Hepatocyte (in vitro differentiated cells): Measurements from ENCODE around the gene HMMR. TPM values are rescaled to one million over a fixed set of nuclear protein-coding genes. Genes with fewer than 3 reads are reported as not detected.

Source experiments
- DNase-seq: peaks from one replicate; pipeline ENCODE4 v3.0.0-alpha.2; 2016; ENCODE audit warnings: low spot score
- H2AFZ ChIP-seq: fragments of 200-600 bp; sonication (generic); 2 replicates; pipeline ENCODE4 v1.6.0; 2016; ENCODE audit warnings: antibody characterized with exemption, mild to moderate bottlenecking
- H3K27ac ChIP-seq: fragments of 200-600 bp; sonication (generic); 2 replicates; pipeline ENCODE4 v1.5.1; 2016; ENCODE audit warnings: mild to moderate bottlenecking
- H3K27me3 ChIP-seq: fragments of 200-600 bp; sonication (generic); 2 replicates; pipeline ENCODE4 v1.6.1; 2016
- H3K36me3 ChIP-seq: fragments of 200-600 bp; sonication (generic); replicated peaks from 2 replicates; pipeline ENCODE4 v1.5.1; 2016; ENCODE audit warnings: low read depth; ENCODE audit not compliant: insufficient read depth
- H3K4me1 ChIP-seq: fragments of 200-600 bp; sonication (generic); 2 replicates; pipeline ENCODE4 v1.5.1; 2016; ENCODE audit warnings: mild to moderate bottlenecking, moderate library complexity; ENCODE audit not compliant: insufficient read depth
- H3K4me2 ChIP-seq: fragments of 200-600 bp; sonication (generic); 2 replicates; pipeline ENCODE4 v1.6.0; 2016
- H3K4me3 ChIP-seq: fragments of 200-600 bp; sonication (generic); 2 replicates; pipeline ENCODE4 v1.5.1; 2016; ENCODE audit warnings: mild to moderate bottlenecking
- H3K79me2 ChIP-seq: fragments of 200-600 bp; sonication (generic); 2 replicates; pipeline ENCODE4 v1.6.0; 2017; ENCODE audit warnings: mild to moderate bottlenecking
- H3K9me2 ChIP-seq: fragments of 200-600 bp; sonication (generic); replicated peaks from 2 replicates; pipeline ENCODE4 v1.6.0; 2017; ENCODE audit warnings: mild to moderate bottlenecking; ENCODE audit not compliant: insufficient read depth
- H3K9me3 ChIP-seq: fragments of 200-600 bp; sonication (generic); 2 replicates; pipeline ENCODE4 v1.5.1; 2016; ENCODE audit warnings: low read depth, mild to moderate bottlenecking
- H4K20me1 ChIP-seq: fragments of 200-600 bp; sonication (generic); 2 replicates; pipeline ENCODE4 v1.6.0; 2016; ENCODE audit warnings: mild to moderate bottlenecking; ENCODE audit not compliant: insufficient read depth, poor library complexity, severe bottlenecking
- EZH2 ChIP-seq: fragments of 200-600 bp; sonication (generic); IDR thresholded peaks from 2 replicates; pipeline ENCODE4 v1.6.1; 2016; ENCODE audit warnings: antibody characterized with exemption, mild to moderate bottlenecking, borderline replicate concordance
- EZH2phosphoT487 ChIP-seq: fragments of 200-600 bp; sonication (generic); IDR thresholded peaks from one replicate; pipeline ENCODE4 v1.6.1; 2018; ENCODE audit warnings: antibody characterized with exemption, mild to moderate bottlenecking, low read depth, moderate library complexity; ENCODE audit not compliant: unreplicated experiment, severe bottlenecking
- WGBS: methylation state at CpG from one replicate; pipeline ENCODE4 v1.1.6; 2016; ENCODE audit warnings: low lambda C conversion rate; ENCODE audit errors: missing lambda C conversion rate; 5-methylcytosine and 5-hydroxymethylcytosine counted together
- polyA plus RNA-seq: library from polyadenylated mRNA; unstranded; fragments of >200 nt; fragmentation: Nextera tagmentation; extraction: Ambion mirVana; gene quantifications from 2 replicates; pipeline ENCODE4 v1.2.1, GENCODE V29; 2016
- total RNA-seq: library from RNA; depleted of rRNA; stranded (reverse); fragments of >200 nt; gene quantifications from 2 replicates; pipeline ENCODE4 v1.2.3, GENCODE V29; 2014
- TF ChIP-seq, protein P1 (sequence below): fragments of 200-600 bp; sonication (generic); IDR thresholded peaks from 2 replicates; pipeline ENCODE4 v1.5.1; 2016; ENCODE audit warnings: antibody characterized with exemption, mild to moderate bottlenecking; ENCODE audit not compliant: poor library complexity

The HMMR gene
- total and polyA plus RNA-seq, 2 experiments from 2014 or later = 5.7 to 9.8 TPM

DNA sequence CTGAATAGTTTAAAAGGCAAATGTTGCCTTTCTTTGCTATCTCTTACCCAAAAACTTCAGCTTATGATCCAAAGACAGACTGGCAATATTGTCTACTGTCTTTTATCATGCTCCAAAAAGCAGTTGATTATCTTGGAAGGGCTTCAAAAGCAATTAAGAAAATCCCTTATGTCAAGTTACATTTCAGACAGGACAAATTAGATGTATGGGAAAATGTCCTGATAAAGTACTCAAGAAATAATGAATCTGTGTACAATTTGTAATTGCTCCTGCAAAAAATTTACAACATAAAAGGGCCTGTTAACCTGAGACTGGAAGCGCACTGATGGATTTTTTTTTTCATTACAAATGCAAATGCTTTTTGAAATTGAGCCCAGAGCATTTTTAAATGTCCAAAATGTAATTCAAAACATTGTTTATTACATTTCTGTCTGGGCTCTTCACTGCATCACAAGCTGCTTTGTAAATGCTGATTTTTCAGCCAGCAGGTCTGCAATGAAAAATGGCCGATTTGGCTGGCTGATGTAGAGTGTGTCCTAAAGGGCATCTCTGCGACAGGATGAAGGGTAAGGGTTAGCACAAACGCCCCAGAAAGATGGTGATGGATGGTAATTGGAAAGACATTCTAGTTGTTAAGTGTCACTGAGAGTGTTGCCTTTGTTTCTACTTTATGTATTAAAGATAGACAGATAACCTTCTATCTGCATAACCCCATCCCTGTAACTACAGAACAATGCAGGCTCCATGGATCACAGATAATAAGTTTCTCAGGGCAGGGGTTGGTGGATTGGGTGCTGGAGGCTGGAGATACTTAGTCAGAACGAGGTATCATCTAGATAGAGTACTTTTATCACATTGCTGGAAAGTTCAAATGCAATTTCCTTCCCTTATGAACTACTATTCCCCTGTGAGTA lies 72.0 kb downstream of the HMMR start:
- Histone ChIP-seq H3K27me3 (no peaks in the 10 kb centered on the region), H2AFZ (no peak overlapping the region), H3K4me3 (no peak overlapping the region), H3K27ac (no peak overlapping the region), H4K20me1 (no peaks in the 10 kb centered on the region), H3K4me2 (peak overlapping the region; percentile 21), H3K9me2 (no peaks in the 10 kb centered on the region), H3K4me1 (peaks cover 11% of the 10 kb centered on the region), H3K9me3 (no peaks in the 10 kb centered on the region), H3K79me2 (no peaks in the 10 kb centered on the region), H3K36me3 (no peaks in the 10 kb centered on the region)
- whole genome bisulfite sequencing = 44% methylated on average over 5 of the region's 5 CpGs
- TF ChIP-seq EZH2 (no peak), EZH2phosphoT487 (no peak)
- TF ChIP-seq, protein P1, sequence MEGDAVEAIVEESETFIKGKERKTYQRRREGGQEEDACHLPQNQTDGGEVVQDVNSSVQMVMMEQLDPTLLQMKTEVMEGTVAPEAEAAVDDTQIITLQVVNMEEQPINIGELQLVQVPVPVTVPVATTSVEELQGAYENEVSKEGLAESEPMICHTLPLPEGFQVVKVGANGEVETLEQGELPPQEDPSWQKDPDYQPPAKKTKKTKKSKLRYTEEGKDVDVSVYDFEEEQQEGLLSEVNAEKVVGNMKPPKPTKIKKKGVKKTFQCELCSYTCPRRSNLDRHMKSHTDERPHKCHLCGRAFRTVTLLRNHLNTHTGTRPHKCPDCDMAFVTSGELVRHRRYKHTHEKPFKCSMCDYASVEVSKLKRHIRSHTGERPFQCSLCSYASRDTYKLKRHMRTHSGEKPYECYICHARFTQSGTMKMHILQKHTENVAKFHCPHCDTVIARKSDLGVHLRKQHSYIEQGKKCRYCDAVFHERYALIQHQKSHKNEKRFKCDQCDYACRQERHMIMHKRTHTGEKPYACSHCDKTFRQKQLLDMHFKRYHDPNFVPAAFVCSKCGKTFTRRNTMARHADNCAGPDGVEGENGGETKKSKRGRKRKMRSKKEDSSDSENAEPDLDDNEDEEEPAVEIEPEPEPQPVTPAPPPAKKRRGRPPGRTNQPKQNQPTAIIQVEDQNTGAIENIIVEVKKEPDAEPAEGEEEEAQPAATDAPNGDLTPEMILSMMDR = no peak
- no peak for DNase-seq

DNA sequence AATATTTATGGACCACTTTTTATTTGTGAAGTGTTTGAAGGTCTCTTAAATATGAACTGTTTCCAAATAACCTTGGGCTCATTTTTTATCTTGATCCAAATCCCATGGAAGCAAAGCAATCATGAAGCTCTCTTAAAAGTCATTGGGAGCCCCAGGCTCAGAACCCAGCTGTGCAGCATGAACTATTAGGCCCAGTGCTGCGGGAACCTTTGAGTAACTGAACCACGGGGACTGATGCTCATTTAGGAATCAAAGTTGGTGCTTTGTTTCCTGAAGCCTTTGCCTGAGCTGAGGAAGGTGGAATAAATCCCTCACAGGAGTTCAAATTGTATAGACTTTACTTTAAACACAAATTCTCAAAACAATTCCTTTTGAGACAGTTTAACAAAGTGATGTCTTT lies 72.8 kb downstream of the HMMR start:
- peak overlapping the region; percentile 13 for H3K4me2 ChIP-seq
- WGBS = 42% methylated on average over 2 of the region's 2 CpGs
- no peaks in the 10 kb centered on the region for H3K9me3 ChIP-seq
- H3K4me1 ChIP-seq = peaks cover 11% of the 10 kb centered on the region
- H4K20me1 ChIP-seq = no peaks in the 10 kb centered on the region
- no peaks in the 10 kb centered on the region for H3K79me2 ChIP-seq
- H3K9me2 ChIP-seq = no peaks in the 10 kb centered on the region
- H2AFZ ChIP-seq = no peak overlapping the region
- H3K27me3 ChIP-seq = no peaks in the 10 kb centered on the region
- no peak overlapping the region for H3K27ac ChIP-seq
- no peak for DNase-seq
- no peaks in the 10 kb centered on the region for H3K36me3 ChIP-seq
- TF ChIP-seq EZH2 = no peak
- no peak for TF ChIP-seq EZH2phosphoT487
- TF ChIP-seq, protein P1 = no peak
- H3K4me3 ChIP-seq = no peak overlapping the region

DNA sequence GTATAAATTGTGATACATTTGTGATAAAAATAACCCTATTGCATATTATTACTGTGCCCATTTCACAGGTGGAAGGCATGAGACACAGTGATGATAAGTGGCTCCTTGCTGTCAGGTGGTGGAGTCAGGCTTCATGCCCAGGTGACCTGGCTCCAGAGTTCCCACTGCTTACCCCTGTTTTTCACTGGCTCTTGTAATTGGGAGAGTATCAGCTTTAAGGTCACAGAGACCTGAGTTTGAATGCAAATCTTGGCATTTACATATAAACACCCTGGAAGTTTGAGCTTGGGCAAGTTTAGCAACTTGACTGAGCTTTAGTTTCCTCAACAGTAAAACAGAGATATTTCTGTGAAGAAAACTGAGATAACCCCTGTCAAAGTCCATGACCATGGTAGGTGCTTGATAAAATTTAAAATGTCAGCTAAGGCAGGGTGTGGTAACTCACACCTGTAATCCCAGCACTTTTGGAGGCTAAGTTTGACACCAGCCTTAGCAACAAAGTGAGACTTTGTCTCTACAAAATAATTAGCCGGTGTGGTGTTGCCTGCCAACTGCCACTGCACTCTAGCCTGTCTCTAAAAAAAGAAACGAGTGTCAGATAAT lies 74.2 kb downstream of the HMMR start:
- no peaks in the 10 kb centered on the region for H3K79me2 ChIP-seq
- H4K20me1 ChIP-seq = no peaks in the 10 kb centered on the region
- no peak overlapping the region for H3K27ac ChIP-seq
- H3K4me3 ChIP-seq = no peak overlapping the region
- H3K9me3 ChIP-seq = no peaks in the 10 kb centered on the region
- 66% methylated on average over 2 of the region's 2 CpGs for WGBS
- no peak for TF ChIP-seq EZH2phosphoT487
- no peak for TF ChIP-seq EZH2
- TF ChIP-seq, protein P1 = no peak
- no peak overlapping the region for H3K4me2 ChIP-seq
- H3K36me3 ChIP-seq = no peaks in the 10 kb centered on the region
- H3K27me3 ChIP-seq = no peaks in the 10 kb centered on the region
- H2AFZ ChIP-seq = no peak overlapping the region
- no peak for DNase-seq
- H3K9me2 ChIP-seq = no peaks in the 10 kb centered on the region
- peaks cover 11% of the 10 kb centered on the region for H3K4me1 ChIP-seq
